NCI-H748 treated with DMSO at 0.1 percent for 48 hours (cell line): Measurements from ENCODE around the gene ZKSCAN1.
A peak's percentile ranks its signal among the peaks of the same experiment; 100 is the strongest.

Experiments
- DNase-seq: peaks from one replicate; lab custom pipeline; 2025; lab: John Stamatoyannopoulos, UW

ZKSCAN1 gene

DNA sequence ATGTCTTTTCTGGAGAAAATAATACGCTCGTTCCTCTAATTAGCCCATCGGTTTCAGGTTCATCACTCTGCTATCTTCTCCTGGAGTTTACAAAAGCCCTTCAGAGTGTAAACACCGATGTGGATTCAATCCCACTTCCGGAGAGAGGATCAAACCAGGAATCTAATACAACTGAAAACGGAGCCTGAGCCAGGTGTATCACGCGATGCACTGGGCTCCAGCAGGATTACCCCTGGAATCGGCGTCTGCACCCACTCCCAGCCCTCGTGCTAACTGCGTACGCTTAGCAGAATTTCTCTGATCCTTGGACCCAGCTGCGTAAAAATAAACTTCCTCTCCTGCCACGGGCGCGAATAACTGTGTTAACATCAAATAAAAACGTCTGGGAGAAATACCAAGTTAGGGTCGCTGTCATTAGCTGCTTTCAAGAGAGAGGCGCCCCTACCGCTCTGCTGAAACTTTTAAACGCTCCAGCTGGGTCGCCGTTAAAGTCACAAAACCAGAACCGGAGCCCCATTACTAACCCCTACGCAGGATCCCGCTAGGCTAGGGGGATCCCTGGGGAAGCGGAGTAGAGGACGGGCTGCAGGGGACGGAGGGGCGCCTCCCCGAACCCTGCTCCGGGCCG is 65.6 kb downstream of the ZKSCAN1 start:
- peak; percentile 17 for DNase-seq

DNA sequence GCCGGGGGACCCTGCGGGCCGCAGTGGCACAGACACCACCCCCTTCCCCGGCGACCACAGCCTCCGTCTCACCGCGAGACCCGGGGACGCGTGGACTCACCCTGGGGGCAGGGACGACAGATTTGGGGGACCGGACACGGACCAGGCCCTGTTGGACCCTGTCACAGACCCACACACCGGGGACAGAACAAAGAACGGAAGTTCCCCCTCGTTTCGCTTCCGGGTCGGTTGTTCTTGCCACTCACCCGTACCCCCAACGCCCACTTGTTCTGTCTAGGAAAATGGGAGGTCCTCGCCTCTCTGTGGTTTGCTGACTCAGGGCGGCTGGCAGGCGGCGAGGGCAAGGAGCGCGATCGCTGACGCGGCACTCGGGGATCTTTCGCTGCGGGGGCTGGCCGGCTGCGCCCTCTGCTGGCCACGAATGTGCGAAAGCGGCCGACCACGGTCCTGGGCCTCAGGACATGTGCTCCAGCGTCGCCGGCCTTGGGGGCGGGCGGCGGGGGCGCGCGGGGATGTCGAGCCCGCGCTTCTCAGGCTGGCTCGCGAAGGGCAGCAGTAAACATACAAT is 66.2 kb downstream of the ZKSCAN1 start, which contains the start of gene ZNF3:
ZNF3 (minus strand) TSS at position 189 of the 568 bp plus-strand sequence. CDS start 4,366 bp downstream, outside the sequence.
- DNase-seq = peak; percentile 94

DNA sequence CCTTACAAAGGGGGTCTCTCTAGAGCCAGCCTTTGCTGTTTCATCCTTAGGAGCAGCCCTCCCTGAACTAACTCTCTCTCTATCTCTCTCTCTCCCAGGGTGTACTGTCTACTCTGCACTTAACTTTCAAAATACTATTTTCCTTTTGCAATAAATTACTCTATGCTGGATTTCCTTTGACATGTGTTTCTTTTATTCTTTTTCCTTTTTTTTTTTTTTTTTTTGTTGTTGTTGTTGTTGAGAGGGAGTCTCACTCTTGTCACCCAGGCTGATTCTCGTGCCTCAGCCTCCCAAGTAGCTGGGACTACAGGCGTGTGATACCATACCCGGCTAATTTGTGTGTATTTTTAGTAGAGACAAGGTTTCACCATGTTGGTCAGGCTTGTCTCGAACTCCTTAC is 67.6 kb downstream of the ZKSCAN1 start:
- DNase-seq = no peak

DNA sequence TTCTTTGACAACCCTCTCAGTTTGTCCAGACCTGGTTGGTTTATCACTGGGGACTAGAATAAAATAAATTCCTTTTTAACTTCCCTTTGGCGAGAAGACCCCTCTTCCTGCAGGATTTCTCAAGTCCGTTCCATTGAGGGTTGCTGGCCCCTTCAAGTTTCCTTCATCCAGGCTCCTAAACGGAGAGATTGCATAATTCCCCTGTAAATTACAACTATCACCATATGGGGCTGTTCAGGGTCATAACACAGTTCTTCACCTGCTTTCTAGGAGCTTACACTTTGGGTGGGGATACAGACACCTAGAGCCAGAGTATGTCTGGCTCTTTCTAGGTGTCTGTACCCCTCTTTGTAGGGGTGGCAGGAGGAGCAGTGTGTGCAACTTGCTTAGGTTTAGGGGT is 70.1 kb downstream of the ZKSCAN1 start:
- no peak for DNase-seq

DNA sequence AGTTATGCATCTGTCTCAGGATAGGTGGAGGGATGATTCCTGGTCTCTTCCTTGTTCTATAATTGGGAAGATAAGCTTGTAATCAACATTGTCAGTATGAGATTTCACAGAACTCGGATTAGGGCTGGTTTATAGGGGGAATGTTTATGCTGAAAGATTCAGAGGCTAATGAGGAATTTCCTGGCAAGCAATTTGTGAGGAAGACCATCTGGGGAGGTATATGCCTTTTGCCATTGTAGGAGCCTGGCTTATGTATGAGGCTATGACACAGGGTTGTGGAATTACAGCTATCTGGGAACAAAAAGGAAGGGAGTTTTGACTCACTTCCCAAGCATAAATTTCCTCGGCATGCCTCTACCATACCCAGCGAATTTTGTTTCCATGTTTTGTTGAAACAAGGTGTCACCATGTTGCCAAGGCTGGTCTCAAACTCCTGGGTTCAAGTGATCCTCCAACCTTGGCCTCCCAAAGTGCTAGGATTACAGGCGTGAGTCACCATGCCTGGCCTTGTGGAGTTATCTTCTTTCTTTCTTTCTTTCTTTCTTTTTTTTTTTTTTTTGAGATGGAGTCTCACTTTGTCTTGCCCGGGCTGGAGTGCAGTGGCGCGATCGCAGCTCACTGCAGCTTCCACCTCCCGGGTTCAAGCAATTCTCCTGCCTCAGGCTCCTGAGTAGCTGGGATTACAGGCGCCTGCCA is 71.8 kb downstream of the ZKSCAN1 start:
- DNase-seq = no peak

DNA sequence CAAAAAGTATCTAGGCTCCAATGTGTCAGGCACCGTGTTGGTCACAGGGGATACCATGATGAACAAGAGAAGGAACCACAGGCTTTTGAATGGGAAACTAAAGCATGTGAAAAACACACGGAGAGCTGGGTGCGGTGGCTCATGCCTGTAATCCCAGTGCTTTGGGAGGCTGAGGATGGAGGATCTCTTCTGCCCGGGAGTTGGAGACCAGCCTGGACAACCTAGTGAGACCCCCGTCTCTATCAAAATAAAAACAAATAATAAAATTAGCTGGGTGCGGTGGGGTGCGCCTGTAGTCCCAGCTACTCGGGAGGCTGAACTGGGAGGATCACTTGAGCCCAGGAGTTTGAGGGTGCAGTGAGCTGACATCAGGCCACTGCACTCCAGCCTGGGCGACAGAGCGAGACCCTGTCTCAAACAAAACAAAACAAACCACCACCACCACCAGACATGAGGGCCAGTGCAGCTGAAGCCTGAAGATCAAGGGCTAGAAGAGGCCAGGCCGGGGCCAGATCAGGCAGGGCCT is 72.8 kb downstream of the ZKSCAN1 start:
- no peak for DNase-seq

DNA sequence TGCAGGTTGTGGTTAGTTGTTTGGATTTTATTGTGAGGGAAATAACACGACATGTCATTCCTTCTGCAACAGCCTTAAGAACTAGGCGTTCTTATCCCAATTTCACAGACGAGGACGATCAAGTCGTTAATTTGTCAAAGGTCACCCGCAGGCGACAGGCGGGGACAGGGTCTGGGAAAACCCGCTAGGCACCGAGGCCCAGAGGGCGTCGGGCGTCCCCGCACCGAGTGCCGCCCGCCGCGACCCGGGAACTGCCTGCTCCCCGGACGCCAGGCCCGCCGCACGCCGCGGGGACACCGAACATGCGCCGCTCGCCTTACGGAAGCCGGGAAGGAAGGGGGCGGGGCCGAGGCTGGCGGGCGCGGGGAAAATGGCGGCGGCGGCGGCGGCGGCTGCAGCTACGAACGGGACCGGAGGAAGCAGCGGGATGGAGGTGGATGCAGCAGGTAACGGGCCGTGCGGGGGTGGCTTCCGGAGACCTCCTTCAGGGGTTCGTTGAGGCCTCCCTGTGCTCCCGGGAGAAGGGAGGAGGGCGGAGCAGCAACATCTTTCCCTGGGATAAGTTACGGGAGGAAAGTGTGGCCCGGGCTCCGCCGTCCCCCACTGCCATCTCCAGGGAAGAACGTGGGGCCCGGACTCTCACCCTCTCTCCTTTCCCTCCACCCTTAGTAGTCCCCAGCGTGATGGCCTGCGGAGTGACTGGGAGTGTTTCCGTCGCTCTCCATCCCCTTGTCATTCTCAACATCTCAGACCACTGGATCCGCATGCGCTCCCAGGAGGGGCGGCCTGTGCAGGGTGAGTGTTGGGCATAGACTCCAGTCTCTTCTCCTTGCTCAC is 73.4 kb downstream of the ZKSCAN1 start, which contains the start of gene COPS6:
COPS6 (plus strand) TSS at position 349 of the 837 bp plus-strand sequence; CDS start at position 371, 22 bp downstream.
- peak; percentile 62 for DNase-seq

DNA sequence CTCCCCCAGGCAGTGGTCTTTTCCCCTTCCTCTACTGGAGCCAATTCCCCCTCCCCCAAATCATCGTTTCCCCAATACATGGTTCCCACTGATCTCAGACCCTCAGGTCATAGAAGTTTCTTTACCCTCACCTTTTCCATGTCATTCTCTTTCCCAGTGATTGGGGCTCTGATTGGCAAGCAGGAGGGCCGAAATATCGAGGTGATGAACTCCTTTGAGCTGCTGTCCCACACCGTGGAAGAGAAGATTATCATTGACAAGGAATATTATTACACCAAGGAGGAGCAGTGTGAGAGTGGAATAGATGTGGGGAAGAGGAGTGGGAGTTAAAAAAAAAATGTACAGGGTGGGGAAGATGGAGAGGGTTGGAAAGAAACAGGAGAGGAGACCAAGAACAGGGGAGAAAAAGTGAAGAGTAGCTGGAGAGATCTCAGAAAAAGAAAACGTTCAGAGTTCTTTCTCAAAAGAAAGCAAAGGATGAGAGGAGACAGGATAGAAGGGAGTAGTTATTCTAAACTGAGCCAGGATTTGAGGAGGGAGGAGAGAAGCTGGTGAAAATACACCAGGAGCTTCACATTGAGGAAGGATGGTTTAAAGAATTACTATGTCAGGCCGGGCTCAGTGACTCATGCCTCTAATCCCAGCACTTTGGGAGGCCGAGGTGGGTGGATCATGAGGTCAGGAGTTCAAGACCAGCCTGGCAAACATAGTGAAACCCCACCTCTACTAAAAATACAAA is 74.2 kb downstream of the ZKSCAN1 start:
- no peak for DNase-seq

DNA sequence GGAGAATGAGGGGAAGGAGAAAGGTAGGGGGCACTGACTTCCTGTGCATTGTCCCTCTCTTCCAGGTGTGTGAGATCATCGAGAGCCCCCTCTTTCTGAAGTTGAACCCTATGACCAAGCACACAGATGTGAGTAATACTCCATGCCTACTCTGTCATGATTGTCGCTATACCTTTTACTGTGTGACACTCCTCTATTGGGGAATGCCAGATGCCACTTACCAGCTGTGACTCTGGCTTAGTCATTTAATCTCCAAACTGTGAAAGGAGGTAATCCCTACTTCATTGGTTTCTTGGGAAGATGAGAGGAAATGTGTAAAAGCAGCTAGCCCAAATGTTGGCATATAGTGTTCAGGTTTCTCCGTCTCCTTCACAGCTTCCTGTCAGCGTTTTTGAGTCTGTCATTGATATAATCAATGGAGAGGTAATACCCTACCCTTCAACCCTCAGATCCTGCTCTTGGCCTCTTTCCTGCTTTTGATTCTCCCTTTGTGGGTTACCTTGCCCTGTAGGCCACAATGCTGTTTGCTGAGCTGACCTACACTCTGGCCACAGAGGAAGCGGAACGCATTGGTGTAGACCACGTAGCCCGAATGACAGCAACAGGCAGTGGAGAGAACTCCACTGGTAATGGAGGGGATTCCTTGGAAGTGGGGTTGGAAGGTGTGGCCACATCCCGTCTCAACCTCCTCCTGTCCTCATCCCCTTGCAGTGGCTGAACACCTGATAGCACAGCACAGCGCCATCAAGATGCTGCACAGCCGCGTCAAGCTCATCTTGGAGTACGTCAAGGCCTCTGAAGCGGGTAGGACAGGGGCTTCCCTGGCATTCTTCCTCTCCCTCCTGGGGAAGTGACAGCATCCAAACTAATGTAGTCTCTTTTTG is 75.4 kb downstream of the ZKSCAN1 start:
- DNase-seq = no peak
